Common myeloid progenitor, CD34-positive (primary cell): ENCODE measurements around the gene LASP1.

ENCODE experiments used
- CTCF ChIA-PET: fragments of 350-600 bp; sonication (Branson Sonifier 250); formaldehyde crosslinking; loops from one replicate; lab custom pipeline; 2021; ENCODE audit warnings: antibody characterized with exemption; lab: Charles Lee
- POLR2A ChIA-PET: fragments of 350-600 bp; sonication (Branson Sonifier 250); formaldehyde crosslinking; loops from one replicate; lab custom pipeline; 2021; ENCODE audit warnings: antibody characterized with exemption; lab: Charles Lee
- DNase-seq, 3 donors: peaks; one replicate each; pipeline versions ENCODE4 v3.0.0 to v3.0.0-alpha.2; 2013
- H3K27ac ChIP-seq, 2 experiments: 1 replicate in 1 of 2; 2 replicates in 1 of 2; pipeline ENCODE4 v1.7.0; 2013; ENCODE audit warnings: inconsistent platforms in 2 of 2, low read length in 2 of 2, mild to moderate bottlenecking in 2 of 2, low read depth in 1 of 2, moderate library complexity in 1 of 2; ENCODE audit not compliant: severe bottlenecking in 2 of 2, insufficient read depth in 1 of 2, poor library complexity in 1 of 2
- H3K27me3 ChIP-seq, 5 experiments: replicated peaks in 2 of 5; 1 replicate in 3 of 5; 2 replicates in 2 of 5; pipeline versions ENCODE4 v1.6.1 to v1.7.0; 2013; ENCODE audit warnings: low read length in 4 of 5, mild to moderate bottlenecking in 2 of 5, moderate library complexity in 2 of 5, inconsistent platforms in 1 of 5; ENCODE audit not compliant: insufficient read depth in 5 of 5, control insufficient read depth in 4 of 5
- H3K36me3 ChIP-seq, 4 experiments: 1 replicate in 2 of 4; 2 replicates in 2 of 4; pipeline versions ENCODE4 v1.6.1 to v1.7.0; 2013; ENCODE audit warnings: low read length in 3 of 4, control low read depth in 1 of 4, mild to moderate bottlenecking in 1 of 4; ENCODE audit not compliant: control insufficient read depth in 4 of 4, insufficient read depth in 4 of 4
- H3K4me1 ChIP-seq, 4 experiments: 1 replicate in 3 of 4; 2 replicates in 1 of 4; pipeline versions ENCODE4 v1.6.1 to v1.7.1; 2013; ENCODE audit warnings: low read length in 3 of 4, mild to moderate bottlenecking in 3 of 4, control low read depth in 1 of 4, inconsistent platforms in 1 of 4, moderate library complexity in 1 of 4; ENCODE audit not compliant: control insufficient read depth in 4 of 4, insufficient read depth in 4 of 4; ENCODE audit errors: control extremely low read depth in 1 of 4
- H3K4me3 ChIP-seq, 7 experiments: 1 replicate in 4 of 7; 2 replicates in 3 of 7; pipeline versions ENCODE4 v1.5.1 to v1.7.0; 2013; ENCODE audit warnings: mild to moderate bottlenecking in 7 of 7, low read length in 6 of 7, moderate library complexity in 6 of 7, inconsistent platforms in 2 of 7, low read depth in 2 of 7, control low read depth in 1 of 7; ENCODE audit not compliant: insufficient read depth in 4 of 7, control insufficient read depth in 1 of 7; ENCODE audit errors: extremely low read depth in 1 of 7
- H3K9me3 ChIP-seq, 5 experiments: 1 replicate in 4 of 5; 2 replicates in 1 of 5; pipeline versions ENCODE4 v1.6.1 to v1.7.1; 2013; ENCODE audit warnings: low read length in 4 of 5, mild to moderate bottlenecking in 2 of 5, inconsistent platforms in 1 of 5, low read depth in 1 of 5, moderate library complexity in 1 of 5; ENCODE audit not compliant: control insufficient read depth in 4 of 5, insufficient read depth in 2 of 5; ENCODE audit errors: control extremely low read depth in 1 of 5
- WGBS: methylation state at CpG from one replicate; pipeline ENCODE4 v1.1.5; 2013; ENCODE audit not compliant: insufficient coverage; 5-methylcytosine and 5-hydroxymethylcytosine counted together

Gene LASP1

GRCh38 chr17:38893607-38894006 lies 23.7 kb downstream of the LASP1 start:
- WGBS: 0% methylated on average over 5 of the region's 6 CpGs
- no peaks in the 10 kb centered on the region for H3K27me3 ChIP-seq
- H3K4me1 ChIP-seq: peaks cover 6 to 76% (median 42%) of the 10 kb centered on the region in 4 experiments
- H3K9me3 ChIP-seq: no peaks in the 10 kb centered on the region
- CTCF ChIA-PET: interaction anchor here (0.9 to 3.9 kb wide), 6 partner anchors 9 to 32 kb away, joined by 3 to 15 read pairs (median 6); partner anchors contain the start of gene LASP1NB
- peaks cover 10 to 60% (median 38%) of the 10 kb centered on the region in 4 experiments for H3K36me3 ChIP-seq
- H3K4me3 ChIP-seq: peak overlapping the region in 1 of 7 experiments; percentile 27
- POLR2A ChIA-PET: interaction anchor here (0.6 to 1.3 kb wide), 2 partner anchors 24 to 1408 kb away, joined by 4 read pairs; partner anchors contain the start of gene LASP1
- peak in 2 of 3 donors; percentile 35 to 41 for DNase-seq
- H3K27ac ChIP-seq: peak overlapping the region in 1 of 2 experiments; percentile 36

- no peaks in the 10 kb centered on the region for H3K27me3 ChIP-seq
- H3K36me3 ChIP-seq: peaks cover 7 to 57% (median 36%) of the 10 kb centered on the region in 4 experiments
- 97% methylated on average over 7 of the region's 7 CpGs for WGBS
- no peak overlapping the region for H3K4me3 ChIP-seq
- peaks cover 6 to 83% (median 49%) of the 10 kb centered on the region in 4 experiments for H3K4me1 ChIP-seq
- POLR2A ChIA-PET: interaction anchor here (0.6 kb wide), 1 partner anchor 1409 kb away, joined by 4 read pairs; no protein-coding TSS in a partner anchor
- no peaks in the 10 kb centered on the region for H3K9me3 ChIP-seq
- CTCF ChIA-PET: interaction anchor here (0.6 to 3.9 kb wide), 6 partner anchors 8 to 36 kb away, joined by 3 to 15 read pairs (median 6); no protein-coding TSS in a partner anchor
- H3K27ac ChIP-seq: no peak overlapping the region
- DNase-seq: no peak
These were observed 24.4 kb downstream of the LASP1 start for GRCh38 chr17:38894276-38894675.

GRCh38 chr17:38896346-38896954 lies 26.6 kb downstream of the LASP1 start:
- Histone ChIP-seq H3K27me3 (no peaks in the 10 kb centered on the region), H3K4me1 (peaks cover 13 to 91% (median 64%) of the 10 kb centered on the region in 4 experiments), H3K4me3 (no peak overlapping the region), H3K36me3 (peaks cover 5 to 50% (median 30%) of the 10 kb centered on the region in 4 experiments), H3K27ac (no peak overlapping the region), H3K9me3 (no peaks in the 10 kb centered on the region)
- ChIA-PET POLR2A (no interaction called here), CTCF (interaction anchor here (2.0 kb wide), 1 partner anchor 10 kb away, joined by 9 read pairs; no protein-coding TSS in a partner anchor)
- WGBS: 91% methylated on average over 11 of the region's 13 CpGs
- DNase-seq: no peak

- WGBS: 99% methylated on average over 6 of the region's 6 CpGs
- Histone ChIP-seq H3K4me3 (no peak overlapping the region), H3K9me3 (no peaks in the 10 kb centered on the region), H3K4me1 (peaks cover 13 to 86% (median 63%) of the 10 kb centered on the region in 4 experiments), H3K27ac (peak overlapping the region in 1 of 2 experiments; percentile 76), H3K27me3 (no peaks in the 10 kb centered on the region), H3K36me3 (peaks cover 2 to 43% (median 25%) of the 10 kb centered on the region in 4 experiments)
- CTCF ChIA-PET: interaction anchor here (0.7 to 2.0 kb wide), 7 partner anchors 10 to 28 kb away, joined by 3 to 9 read pairs (median 4); partner anchors contain the start of gene LASP1
- no peak for DNase-seq
- POLR2A ChIA-PET: interaction anchor here (2.4 kb wide), 1 partner anchor 28 kb away, joined by 12 read pairs; the partner anchor contains the start of gene LASP1
These were observed 27.3 kb downstream of the LASP1 start for GRCh38 chr17:38897176-38897575.

- no peak for DNase-seq
- Histone ChIP-seq H3K4me3 (peak overlapping the region in 4 of 7 experiments; percentile 1 to 45 (median 26)), H3K27ac (peak overlapping the region; percentile 54 to 76), H3K4me1 (peaks cover 13 to 80% (median 58%) of the 10 kb centered on the region in 4 experiments), H3K36me3 (peaks cover 2 to 38% (median 21%) of the 10 kb centered on the region in 4 experiments), H3K9me3 (no peaks in the 10 kb centered on the region), H3K27me3 (no peaks in the 10 kb centered on the region)
- ChIA-PET POLR2A (interaction anchor here (1.0 to 2.4 kb wide), 2 partner anchors 9 to 28 kb away, joined by 3 to 12 read pairs; partner anchors contain the start of gene LASP1), CTCF (interaction anchor here (0.7 to 2.0 kb wide), 10 partner anchors 9 to 28 kb away, joined by 3 to 9 read pairs (median 4); partner anchors contain the start of gene LASP1)
- WGBS: 91% methylated on average over 9 of the region's 12 CpGs
These were observed 27.9 kb downstream of the LASP1 start for GRCh38 chr17:38897671-38898290.

- no peaks in the 10 kb centered on the region for H3K27me3 ChIP-seq
- no peaks in the 10 kb centered on the region for H3K9me3 ChIP-seq
- ChIA-PET POLR2A (interaction anchor here (1.0 to 2.4 kb wide), 3 partner anchors 9 to 29 kb away, joined by 3 to 12 read pairs (median 4); partner anchors contain the start of gene LASP1), CTCF (interaction anchor here (0.9 to 2.0 kb wide), 8 partner anchors 9 to 29 kb away, joined by 3 to 9 read pairs (median 4); partner anchors contain the start of gene LASP1)
- WGBS: 21% methylated on average over 8 of the region's 9 CpGs
- peaks cover 13 to 75% (median 53%) of the 10 kb centered on the region in 4 experiments for H3K4me1 ChIP-seq
- DNase-seq: peak in 1 of 3 donors; percentile 15
- H3K36me3 ChIP-seq: peaks cover 2 to 39% (median 26%) of the 10 kb centered on the region in 4 experiments
- peak overlapping the region in 4 of 7 experiments; percentile 32 to 48 (median 42) for H3K4me3 ChIP-seq
- H3K27ac ChIP-seq: peak overlapping the region; percentile 54 to 76
These were observed 28.4 kb downstream of the LASP1 start for GRCh38 chr17:38898291-38898679.
